ENCODE measurements around the gene GNG10.

DNA sequence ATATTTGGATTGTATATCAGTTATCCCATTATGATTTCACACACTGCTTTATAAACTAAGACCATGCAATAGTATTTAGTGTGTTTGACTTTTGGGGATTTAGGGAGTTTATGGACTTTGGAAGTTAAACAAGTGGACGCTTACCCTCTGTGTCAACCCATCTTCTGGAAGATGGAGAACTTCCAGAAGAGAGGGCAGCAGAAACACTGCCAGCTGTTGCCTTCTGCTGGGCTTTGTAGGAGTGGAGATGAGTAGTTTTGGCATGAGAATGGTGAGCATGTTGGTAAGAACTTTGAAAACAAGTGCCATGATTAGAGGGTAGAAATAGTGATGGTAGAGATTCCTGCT is 28.0 kb upstream of the GNG10 start:
- TF ChIP-seq, protein P1, sequence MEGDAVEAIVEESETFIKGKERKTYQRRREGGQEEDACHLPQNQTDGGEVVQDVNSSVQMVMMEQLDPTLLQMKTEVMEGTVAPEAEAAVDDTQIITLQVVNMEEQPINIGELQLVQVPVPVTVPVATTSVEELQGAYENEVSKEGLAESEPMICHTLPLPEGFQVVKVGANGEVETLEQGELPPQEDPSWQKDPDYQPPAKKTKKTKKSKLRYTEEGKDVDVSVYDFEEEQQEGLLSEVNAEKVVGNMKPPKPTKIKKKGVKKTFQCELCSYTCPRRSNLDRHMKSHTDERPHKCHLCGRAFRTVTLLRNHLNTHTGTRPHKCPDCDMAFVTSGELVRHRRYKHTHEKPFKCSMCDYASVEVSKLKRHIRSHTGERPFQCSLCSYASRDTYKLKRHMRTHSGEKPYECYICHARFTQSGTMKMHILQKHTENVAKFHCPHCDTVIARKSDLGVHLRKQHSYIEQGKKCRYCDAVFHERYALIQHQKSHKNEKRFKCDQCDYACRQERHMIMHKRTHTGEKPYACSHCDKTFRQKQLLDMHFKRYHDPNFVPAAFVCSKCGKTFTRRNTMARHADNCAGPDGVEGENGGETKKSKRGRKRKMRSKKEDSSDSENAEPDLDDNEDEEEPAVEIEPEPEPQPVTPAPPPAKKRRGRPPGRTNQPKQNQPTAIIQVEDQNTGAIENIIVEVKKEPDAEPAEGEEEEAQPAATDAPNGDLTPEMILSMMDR (IDR thresholded peaks at IDR 0.05): no peak
- TF ChIP-seq POLR2AphosphoS5 (IDR thresholded peaks at IDR 0.05): no peak
- no peak for TF ChIP-seq POLR2A (IDR thresholded peaks at IDR 0.05)
